ENCODE data around the gene CDK11B.

CDK11B gene

GRCh38 chr1:1627829-1628753, 30.7 kb downstream of the CDK11B start:
- no peak for DNase-seq (ENCODE audit: low read depth in 2 of 2)

- DNase-seq (ENCODE audit: low read depth in 2 of 2): no peak
Observed at GRCh38 chr1:1627261-1627828, 31.5 kb downstream of the CDK11B start.

DNA sequence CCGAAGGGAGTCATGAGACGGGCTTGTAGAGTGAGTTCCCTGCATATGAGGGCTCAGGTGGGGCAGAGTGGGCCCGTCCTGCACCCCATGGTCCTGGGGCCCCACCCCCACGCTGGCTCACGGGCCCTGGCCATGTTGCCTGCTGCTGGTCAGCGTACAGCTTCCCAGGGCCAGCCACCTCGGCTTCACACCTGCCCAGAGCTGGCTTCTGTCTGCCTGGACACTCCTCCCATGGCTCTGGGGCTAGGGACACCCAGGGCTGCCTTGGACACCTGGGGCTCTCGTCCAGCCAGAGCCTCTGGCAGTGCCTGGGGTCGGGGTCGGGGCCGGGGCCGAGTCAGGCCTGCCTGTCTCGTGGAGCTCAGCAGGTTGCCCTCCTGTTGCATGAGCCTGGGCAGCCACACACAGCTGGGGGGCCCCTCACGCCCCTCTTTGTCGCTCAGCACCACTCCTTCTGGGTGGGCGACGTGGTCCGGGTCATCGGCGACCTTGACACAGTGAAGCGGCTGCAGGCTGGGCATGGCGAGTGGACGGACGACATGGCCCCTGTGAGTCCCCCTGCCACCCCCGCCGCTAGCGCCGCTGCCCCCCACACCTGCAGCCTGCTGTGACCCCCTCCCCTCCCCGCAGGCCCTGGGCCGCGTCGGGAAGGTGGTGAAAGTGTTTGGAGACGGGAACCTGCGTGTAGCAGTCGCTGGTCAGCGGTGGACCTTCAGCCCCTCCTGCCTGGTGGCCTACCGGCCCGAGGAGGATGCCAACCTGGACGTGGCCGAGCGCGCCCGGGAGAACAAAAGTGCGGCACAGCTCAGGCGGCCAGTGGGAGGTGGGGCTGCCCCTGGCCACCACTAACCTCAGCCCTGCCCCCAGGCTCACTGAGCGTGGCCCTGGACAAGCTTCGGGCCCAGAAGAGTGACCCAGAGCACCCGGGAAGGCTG, 32.3 kb downstream of the CDK11B start:
- no peak for DNase-seq (ENCODE audit: low read depth in 2 of 2)

GRCh38 chr1:1625824-1626206, 33.0 kb downstream of the CDK11B start:
- DNase-seq (ENCODE audit: low read depth in 2 of 2): no peak

DNA sequence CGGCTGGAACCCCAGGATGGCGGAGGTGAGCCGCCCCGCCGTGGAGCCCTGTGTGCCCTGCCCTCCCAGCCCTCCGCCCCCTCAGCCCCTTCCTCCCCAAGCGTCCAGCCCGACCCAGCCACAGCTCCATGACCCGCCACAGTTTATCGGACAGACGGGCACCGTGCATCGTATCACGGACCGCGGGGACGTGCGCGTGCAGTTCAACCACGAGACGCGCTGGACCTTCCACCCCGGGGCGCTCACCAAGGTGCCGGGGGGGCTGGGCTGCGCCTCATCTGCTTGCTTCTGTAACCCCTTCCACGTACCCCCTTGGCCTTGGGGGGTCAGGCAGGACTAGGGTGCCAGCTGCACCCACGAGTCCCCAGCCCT, 33.4 kb downstream of the CDK11B start:
- no peak for DNase-seq (ENCODE audit: low read depth in 2 of 2)

DNA sequence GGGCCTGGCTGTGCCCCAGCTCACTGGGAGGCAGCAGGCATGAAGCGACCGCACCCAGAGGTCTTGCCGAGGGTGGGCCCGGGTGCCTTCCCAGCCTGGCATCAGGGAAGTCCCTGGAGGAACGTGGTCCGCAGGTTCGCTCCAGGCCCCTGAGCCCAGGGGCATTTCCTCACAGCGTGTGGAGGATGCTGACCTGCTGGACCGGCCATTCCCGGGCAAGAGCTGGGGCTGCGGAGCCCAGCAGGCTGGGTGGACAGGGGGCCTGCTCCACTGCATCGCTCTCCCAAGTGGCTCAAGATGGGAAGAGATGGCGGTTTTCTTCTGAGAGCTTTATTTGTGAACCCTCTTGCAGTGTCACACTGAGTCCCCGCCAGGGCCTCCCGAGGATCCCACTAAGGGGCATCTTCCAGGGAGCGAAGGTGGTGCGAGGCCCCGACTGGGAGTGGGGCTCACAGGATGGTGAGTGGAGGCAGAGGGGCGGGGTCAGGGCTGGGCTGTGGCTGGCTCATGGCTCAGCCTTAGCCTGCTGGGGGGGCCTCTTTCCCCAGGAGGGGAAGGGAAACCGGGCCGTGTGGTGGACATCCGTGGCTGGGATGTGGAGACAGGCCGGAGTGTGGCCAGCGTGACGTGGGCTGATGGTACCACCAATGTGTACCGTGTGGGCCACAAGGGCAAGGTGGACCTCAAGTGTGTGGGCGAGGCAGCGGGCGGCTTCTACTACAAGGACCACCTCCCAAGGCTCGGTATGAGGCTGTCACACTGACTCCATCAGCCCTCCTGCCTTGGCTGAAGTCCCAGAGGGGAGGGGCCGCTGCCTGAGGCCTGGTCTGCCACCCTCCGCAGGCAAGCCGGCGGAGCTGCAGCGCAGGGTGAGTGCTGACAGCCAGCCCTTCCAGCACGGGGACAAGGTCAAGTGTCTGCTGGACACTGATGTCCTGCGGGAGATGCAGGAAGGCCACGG, 34.1 kb downstream of the CDK11B start:
- DNase-seq (ENCODE audit: low read depth in 2 of 2): no peak

DNA sequence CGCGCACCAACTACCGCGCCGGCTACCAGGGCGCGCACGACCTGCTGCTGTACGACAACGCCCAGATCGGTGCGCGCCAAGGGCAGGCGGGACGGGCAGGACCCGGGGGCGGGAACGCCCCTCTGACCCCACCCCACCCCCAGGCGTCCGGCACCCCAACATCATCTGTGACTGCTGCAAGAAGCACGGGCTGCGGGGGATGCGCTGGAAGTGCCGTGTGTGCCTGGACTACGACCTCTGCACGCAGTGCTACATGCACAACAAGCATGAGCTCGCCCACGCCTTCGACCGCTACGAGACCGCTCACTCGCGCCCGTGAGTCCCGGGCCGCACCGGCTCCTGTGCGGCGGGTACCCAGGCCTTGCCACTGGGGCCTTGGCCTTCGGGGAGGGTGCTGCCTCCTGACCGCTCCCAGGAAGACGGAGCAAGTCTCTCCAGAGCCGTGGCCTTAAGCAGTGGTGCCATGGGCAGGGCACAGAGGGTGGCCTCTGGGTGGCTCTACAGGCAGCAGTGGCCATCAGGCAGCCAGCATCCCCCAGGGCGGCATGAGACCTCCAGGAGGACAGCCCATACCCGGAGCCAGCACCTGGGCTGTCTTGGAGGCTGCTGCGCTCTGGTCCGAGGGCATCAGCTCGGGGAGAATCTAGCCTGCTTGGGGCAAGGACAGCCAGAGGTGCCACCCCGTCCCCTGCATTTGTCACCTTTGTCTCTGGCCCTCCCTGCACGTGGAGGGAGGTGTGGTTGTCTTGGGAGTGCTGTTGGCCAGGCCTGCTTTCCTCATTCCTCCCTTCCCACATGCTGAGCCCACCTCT, 35.0 kb downstream of the CDK11B start:
- DNase-seq (ENCODE audit: low read depth in 2 of 2): no peak

GRCh38 chr1:1623181-1623630, 35.6 kb downstream of the CDK11B start:
- no peak for DNase-seq (ENCODE audit: low read depth in 2 of 2)

DNA sequence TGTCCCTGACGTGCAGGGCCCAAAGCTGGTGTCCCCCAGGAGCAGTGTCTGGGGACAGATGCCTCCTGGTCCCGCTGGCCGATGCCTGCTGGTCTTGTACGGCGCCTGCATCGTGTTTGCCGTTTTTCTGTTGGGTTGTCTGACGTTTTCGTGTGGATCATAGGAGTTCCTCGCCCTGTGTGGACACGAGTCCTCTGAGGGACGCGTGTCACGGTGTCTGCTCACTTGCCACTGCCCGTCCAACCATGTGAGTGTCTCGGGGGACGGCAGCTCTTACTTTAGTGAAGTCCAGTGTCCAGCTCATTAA, 36.1 kb downstream of the CDK11B start:
- DNase-seq (ENCODE audit: low read depth in 2 of 2): no peak

DNA sequence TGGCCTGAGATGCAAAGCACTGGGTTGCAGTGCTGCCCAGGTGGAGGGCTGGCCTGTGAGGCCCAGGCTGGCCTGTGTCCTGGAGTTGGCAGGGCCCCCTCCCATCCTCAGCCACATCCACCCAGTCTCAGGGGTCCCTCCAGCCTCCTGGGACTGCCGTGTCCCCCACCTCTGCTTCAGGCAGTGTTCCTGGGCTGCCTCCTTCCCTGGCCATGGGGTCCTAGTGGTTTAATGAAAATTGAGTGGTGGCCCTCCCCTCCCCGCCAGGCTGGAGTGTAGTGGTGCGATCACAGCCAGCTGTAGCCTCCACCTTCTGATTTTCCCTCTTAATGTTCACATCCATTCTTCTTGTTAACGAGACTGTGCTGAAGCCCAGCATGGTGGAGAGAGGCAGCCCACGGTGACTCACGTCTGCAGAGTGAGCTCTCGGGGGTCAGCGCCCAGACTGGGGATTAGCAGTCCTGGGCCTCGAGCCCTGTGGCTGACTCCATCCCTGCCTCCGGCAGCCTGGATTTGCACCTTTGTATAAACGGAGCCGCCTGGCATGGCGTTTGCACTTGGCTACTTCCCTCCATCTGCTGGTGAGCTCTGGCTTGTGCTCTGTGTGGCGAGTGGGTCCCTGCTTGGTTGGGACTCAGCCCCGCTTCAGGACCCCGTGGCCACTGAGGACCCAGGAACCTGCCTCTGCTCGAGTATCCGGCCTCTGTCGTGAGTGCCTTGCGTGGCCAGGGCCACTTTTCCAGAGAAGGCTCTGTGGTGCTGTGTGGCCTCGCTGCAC, 36.6 kb downstream of the CDK11B start:
- no peak for DNase-seq (ENCODE audit: low read depth in 2 of 2)

- no peak for DNase-seq (ENCODE audit: low read depth in 2 of 2)
Observed at GRCh38 chr1:1621173-1622009, 37.4 kb downstream of the CDK11B start.

DNA sequence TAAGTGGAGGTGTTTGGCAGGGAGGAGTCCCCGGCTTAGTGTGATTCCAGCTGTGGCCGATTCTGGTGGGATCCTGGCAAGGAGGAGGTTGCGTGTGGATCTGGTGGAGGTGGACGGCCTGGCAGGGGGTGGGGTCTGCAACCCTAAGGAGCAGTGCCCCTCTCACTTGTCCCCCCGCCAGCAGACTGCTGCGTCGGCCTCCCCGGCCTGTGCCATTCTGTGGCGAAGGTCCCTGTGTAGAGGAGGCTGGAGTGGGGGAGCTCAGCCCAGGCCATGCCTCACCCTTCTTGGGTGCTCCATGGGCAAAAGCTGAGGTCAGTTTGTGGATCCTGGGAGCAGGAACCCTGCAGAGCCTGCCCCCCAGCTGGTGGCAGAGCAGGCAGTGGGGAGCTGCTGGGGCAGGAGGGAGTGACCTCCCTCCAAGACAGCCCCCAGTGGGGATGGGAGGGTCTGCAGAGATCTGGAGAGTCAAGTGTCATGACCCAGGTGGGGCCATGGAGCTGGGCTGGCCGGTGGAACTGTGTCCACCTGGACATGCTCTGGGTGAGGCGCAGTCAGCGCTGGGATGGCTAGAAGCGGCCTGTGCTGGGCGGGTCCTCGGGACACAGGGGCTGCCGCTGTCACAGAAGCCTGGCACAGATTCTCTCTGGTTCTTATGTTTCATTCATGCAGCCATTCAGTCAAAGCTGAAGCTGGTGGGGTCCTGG, 38.2 kb downstream of the CDK11B start:
- DNase-seq (ENCODE audit: low read depth in 2 of 2): no peak

GRCh38 chr1:1619917-1620361, 38.9 kb downstream of the CDK11B start:
- no peak for DNase-seq (ENCODE audit: low read depth in 2 of 2)

- DNase-seq (ENCODE audit: low read depth in 2 of 2): no peak
Observed at GRCh38 chr1:1618396-1619068, 40.3 kb downstream of the CDK11B start.

- no peak for DNase-seq (ENCODE audit: low read depth in 2 of 2)
Observed at GRCh38 chr1:1617925-1618324, 40.9 kb downstream of the CDK11B start.

- DNase-seq (ENCODE audit: low read depth in 2 of 2): no peak
Observed at GRCh38 chr1:1617516-1617915, 41.3 kb downstream of the CDK11B start.

DNA sequence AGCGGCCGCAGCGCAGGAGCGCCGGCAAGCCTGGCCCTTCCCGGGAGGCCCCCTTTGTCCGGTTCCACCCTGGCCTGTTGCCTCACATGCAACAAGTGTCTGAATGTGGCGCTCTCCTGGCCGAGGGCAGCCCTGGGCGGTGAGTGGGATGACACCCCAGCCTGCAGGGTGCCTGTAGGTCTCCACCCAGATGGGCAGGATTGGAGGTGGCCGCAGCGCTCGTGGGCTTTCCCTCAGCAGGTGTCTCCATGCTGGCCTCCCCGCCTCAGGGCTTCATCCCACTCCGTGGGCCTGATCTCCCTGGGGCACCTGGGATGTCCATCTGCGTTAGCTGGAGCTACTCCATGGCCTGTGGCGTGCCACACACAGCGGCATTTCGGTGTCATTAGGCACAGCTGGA, 42.0 kb downstream of the CDK11B start:
- no peak for DNase-seq (ENCODE audit: low read depth in 2 of 2)

Data from stimulated activated CD8-positive, alpha-beta memory T cell treated with anti-CD3 and anti-CD28 coated beads, Interleukin-7, amount 100 ng/mL, for 4 hours (primary cell).